Measurements from ENCODE around the gene TRMT44.

Gene TRMT44

DNA sequence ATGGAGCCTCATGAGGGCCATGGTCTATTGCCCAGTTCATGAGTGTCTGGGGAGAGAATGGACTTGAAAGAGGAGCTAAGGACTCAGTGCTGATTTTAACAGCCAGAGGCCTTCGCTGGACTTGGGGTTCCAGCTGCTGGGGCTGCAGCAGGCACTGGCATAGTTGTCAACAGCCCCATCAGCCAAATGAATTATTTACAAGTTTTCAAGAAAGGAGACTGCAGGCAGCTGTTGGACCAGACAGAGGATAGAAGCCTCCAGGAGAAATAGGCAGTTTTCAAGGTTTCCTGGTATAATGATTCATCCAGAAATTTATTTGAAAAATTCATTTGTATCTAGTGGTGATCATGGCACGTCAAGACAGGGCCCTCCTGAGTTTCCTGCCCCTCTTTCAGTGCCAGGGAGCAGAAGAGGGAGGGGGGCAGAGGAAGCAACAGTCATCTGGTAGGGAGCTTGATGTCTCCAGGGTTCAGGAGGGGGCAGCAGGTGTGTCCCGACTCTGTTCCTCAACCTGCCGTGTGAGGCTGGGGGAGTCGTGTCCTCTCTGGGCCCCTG, 76.5 kb downstream of the TRMT44 start:
- no peak for DNase-seq

DNA sequence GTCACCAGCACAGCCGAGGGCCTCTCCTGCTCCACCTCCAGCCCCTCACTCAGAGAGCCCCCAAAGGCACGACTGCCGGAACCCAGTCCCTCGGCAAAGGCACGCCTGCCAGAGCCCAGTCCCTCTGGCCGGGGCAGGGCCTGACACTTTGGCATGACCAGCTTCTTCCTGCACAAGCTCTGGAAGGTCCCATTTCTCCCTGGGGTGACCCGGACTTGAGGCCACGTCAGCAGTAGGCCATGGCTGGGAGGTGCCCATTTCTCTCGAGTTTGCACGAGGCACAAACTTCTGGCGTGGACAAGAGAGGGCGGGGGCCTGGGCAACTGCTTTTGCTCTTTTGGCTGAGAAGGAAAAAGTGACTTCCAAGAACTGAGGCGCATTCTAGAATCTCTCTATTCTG, 77.4 kb downstream of the TRMT44 start:
- no peak for DNase-seq

DNA sequence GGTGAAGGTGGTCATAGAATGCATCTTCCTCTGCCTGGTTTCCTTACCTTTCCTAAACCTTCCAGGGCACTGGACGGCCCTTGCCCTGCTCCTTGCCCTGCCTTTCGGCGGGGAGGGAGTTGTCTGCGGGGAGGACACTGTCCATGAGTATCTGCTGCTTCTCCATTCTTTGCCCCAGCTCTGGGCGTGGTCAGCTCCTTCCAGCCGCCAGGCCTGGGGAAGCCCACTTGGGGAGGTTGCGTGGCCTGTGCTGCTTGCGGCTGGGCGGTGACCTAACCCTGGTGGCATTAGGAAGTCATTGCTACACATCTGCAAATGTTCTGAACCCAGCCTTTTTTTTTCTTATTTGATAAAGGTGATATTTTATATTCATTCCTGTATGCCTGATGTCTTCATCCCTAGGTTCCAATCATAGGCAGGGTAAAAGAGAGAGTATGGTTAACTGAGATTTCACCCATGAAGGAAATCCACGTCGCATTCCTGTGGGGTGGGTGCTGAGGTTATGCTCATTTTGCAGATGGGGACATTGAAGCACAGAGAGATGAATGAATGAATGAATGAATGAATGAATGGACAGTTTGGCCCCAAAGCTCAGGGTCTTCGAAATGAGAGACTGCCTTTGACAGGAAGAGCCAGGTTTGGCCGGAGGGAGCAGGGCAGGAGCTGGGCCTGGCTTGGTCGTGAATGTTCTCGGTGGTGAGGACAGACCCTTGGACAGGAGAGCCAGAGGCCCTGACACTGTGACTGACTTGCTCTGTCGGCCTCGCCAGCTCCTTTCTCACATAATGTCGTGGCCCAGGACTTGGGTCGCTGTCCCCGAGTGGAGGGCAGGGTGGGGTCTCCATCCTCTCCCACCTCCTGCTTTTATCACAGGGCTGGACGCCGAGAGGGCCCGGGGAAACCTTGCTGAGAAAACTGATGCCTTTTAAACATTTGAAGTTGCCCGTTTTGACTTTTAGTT, 81.9 kb downstream of the TRMT44 start:
- DNase-seq = no peak

DNA sequence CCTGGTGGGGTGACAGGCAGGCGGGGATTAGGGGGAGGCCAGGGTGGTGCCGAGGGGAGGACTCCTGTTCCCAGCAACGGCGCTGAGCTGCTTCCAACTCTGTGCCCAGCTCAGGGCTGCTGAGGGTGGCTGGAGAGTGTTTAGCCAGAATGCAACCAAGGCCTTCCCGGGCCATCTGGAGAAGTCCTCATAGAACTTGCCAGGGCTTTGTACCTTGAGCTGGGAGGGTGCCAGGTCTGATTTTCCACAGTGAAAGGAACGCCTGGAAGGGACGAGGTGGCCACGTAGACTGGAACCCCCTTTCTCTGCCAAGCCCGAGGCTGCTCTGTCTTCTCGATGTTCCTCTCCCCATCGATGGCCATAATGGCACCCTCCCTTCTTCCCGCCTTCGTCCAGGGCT, 82.6 kb downstream of the TRMT44 start:
- no peak for DNase-seq

DNA sequence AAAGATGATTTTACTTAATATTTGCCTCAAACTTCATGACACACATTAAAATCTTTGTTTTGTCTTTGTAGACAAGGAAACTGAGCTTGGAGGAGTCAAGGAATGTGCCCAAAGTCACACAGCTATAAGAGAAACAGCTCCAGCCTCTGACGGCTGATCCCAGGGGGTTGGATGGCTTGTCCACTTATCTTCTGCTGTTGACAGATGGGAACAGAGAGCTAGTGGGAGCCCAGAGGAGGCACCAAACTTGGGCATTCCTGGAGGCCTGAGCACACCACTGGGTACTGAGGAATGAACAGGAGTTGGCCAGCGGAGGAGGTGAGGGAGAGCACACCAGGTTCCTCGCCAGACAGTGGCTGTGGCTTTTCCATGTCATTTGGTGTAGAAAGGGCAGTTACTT, 83.2 kb downstream of the TRMT44 start:
- DNase-seq = no peak

DNA sequence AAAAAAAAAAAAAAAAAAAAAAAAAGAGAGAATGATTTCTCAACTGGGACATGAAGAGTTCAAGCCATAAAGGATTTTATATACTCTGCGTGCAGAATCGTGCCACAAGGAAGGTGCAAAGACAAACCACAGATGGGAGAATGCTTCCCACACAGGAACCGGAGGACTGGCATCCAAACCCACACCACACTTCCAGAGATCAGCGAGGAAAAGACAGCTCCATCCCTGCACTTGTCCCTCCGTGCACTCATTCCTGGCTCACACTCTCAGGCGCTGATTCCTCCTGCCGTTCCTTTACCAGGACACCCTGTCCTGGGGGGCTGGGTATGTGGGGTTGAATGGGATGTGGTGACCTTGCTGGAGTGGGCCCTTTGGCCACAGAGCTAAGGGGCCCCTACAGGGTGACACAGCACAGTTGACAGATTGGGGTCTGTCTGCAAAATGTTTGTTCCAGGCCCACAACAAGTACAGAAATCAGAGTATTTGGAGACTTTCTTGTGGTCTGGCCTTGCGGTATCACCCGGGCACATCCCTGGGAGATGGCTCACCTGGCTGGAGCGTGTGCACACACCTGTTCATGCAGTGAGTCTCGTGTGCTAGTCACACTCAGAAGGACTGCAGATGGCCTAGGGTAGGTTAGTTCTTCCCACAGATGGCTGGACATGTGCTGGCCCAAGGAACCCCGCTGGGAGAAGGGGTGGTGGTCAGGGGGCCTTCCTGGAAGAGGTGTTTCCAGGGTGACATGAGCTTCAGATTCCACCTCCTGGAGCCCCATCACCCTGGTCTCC, 84.2 kb downstream of the TRMT44 start:
- DNase-seq = no peak

DNA sequence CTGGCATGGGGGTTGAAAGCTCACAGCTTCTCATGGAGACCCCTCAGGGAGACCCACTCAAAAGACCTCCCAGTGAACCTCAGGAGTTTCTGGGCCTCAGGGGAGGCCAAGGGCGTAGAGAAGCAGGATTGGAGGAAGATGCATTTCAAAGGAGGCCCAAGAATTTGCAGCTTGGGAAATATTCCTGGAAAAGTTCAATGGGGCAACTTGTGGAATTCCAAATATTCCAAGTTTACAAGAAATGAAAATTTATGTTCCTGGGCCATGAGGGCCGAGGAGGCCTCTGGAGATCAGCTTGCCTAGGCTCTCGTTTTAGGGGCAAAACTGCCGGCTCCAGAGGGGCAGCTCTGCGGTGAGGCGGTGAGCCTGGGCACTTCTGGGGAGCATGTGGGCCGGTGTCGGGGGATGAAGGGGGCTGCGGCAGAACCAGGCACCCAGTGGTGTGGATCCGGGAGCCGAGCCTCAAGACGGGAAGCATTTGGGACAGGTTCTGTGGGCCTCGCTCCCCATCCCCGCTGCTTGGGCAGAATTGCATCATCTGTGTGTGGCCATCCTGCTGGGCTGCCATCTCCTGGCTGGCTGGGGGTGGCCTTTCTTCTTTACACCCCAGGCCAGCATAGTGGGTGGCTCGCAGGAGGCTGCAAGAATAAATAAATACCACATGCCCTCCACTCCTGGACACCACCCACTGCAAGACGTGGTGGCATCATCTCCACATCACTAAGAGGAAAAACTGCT, 85.0 kb downstream of the TRMT44 start:
- no peak for DNase-seq

Data from SHP77 treated with DMSO at 0.1 percent for 48 hours (cell line).